Loucy (cell line): Measurements from ENCODE around the gene GIGYF2.
"Not testable (repeated sequence)": the region's sequence is repeated elsewhere in the genome, so short reads cannot be mapped to it uniquely, and the experiment has no call there.

ENCODE experiments used
- H2AFZ ChIP-seq: fragments of 200-600 bp; sonication (generic); 2 replicates; pipeline ENCODE4 v1.6.0; 2016; ENCODE audit warnings: antibody characterized with exemption, mild to moderate bottlenecking, low read length, moderate library complexity
- H3F3A ChIP-seq: fragments of 200-600 bp; 2 replicates; pipeline ENCODE4 v1.6.0; 2016; ENCODE audit warnings: antibody characterized with exemption, low read depth, mild to moderate bottlenecking
- H3K27me3 ChIP-seq: fragments of 200-600 bp; sonication (generic); 2 replicates; pipeline ENCODE4 v1.6.1; 2014; ENCODE audit warnings: low read length, mild to moderate bottlenecking; ENCODE audit not compliant: insufficient read depth, poor library complexity, severe bottlenecking
- H3K36me3 ChIP-seq: fragments of 200-600 bp; sonication (generic); 2 replicates; pipeline ENCODE4 v1.6.1; 2016; ENCODE audit warnings: low read length; ENCODE audit not compliant: insufficient read depth
- H3K4me1 ChIP-seq: fragments of 200-600 bp; sonication (generic); 2 replicates; pipeline ENCODE4 v1.5.1; 2014; ENCODE audit warnings: low read length, mild to moderate bottlenecking; ENCODE audit not compliant: insufficient read depth, poor library complexity, severe bottlenecking
- H3K4me2 ChIP-seq: fragments of 200-600 bp; sonication (generic); 2 replicates; pipeline ENCODE4 v1.6.0; 2014; ENCODE audit warnings: antibody characterized with exemption, low read length, low read depth, mild to moderate bottlenecking; ENCODE audit not compliant: poor library complexity, severe bottlenecking
- H3K4me3 ChIP-seq: fragments of 200-600 bp; sonication (generic); 2 replicates; pipeline ENCODE4 v1.5.1; 2014; ENCODE audit warnings: low read length, mild to moderate bottlenecking, mixed read lengths; ENCODE audit not compliant: poor library complexity, severe bottlenecking
- H3K79me2 ChIP-seq: fragments of 200-600 bp; sonication (generic); 2 replicates; pipeline ENCODE4 v1.6.1; 2014; ENCODE audit warnings: low read length; ENCODE audit not compliant: insufficient read depth
- H3K9ac ChIP-seq: fragments of 200-600 bp; sonication (generic); 2 replicates; pipeline ENCODE4 v1.6.0; 2014; ENCODE audit warnings: mild to moderate bottlenecking, low read depth, low read length, moderate library complexity; ENCODE audit not compliant: poor library complexity, severe bottlenecking
- H3K9me2 ChIP-seq: fragments of 200-600 bp; sonication (generic); replicated peaks from 2 replicates; pipeline ENCODE4 v1.6.1; 2016; ENCODE audit warnings: low read depth, low read length, mixed read lengths
- H3K9me3 ChIP-seq: fragments of 200-600 bp; sonication (generic); 2 replicates; pipeline ENCODE4 v1.6.1; 2014; ENCODE audit warnings: mild to moderate bottlenecking, antibody characterized with exemption, low read length, low read depth; ENCODE audit not compliant: insufficient read depth
- H4K20me1 ChIP-seq: fragments of 200-600 bp; sonication (generic); 2 replicates; pipeline ENCODE4 v1.6.0; 2014; ENCODE audit warnings: antibody characterized with exemption, low read length, mild to moderate bottlenecking; ENCODE audit not compliant: insufficient read depth, poor library complexity, severe bottlenecking
- CTCF ChIP-seq: fragments of 200-600 bp; sonication (generic); conservative IDR thresholded peaks from 2 replicates; pipeline ENCODE4 v1.5.1; 2014; ENCODE audit warnings: mild to moderate bottlenecking, antibody characterized with exemption, low read length
- EZH2phosphoT487 ChIP-seq: fragments of 200-600 bp; IDR thresholded peaks from 2 replicates; pipeline ENCODE4 v1.6.1; 2018; ENCODE audit warnings: antibody characterized with exemption, mild to moderate bottlenecking, moderate library complexity, borderline replicate concordance

Gene GIGYF2

DNA sequence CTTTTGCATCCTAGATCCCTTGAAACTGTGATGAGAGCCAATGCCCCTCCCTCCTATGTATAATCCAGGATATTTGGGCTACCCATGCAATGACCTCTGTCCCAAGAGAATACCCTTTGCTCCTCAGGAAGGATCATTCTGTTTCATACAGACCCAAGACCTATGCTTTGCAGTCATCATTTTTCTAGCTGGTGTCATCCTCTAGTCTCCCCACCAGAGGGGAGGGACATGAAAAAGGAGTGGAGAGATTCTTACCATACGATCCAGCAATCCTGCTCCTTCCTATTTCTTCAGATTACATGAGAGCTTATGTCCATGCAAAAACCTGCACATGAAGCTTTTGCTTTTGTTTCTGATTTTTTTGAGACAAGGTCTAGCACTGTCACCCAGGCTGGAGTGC is 13.8 kb upstream of the GIGYF2 start:
- Histone ChIP-seq H4K20me1 (no peaks in the 10 kb centered on the region), H3K9me2 (no peaks in the 10 kb centered on the region), H3K27me3 (no peaks in the 10 kb centered on the region), H3K4me1 (no peaks in the 10 kb centered on the region), H3K9ac (no peak overlapping the region), H3K9me3 (no peaks in the 10 kb centered on the region), H3K36me3 (no peaks in the 10 kb centered on the region), H3K4me3 (no peak overlapping the region), H3K4me2 (no peak overlapping the region), H2AFZ (no peak overlapping the region), H3K79me2 (no peaks in the 10 kb centered on the region), H3F3A (no peaks in the 10 kb centered on the region)
- TF ChIP-seq EZH2phosphoT487 (no peak), CTCF (no peak)

GRCh38 chr2:232685391-232685790 is 11.7 kb upstream of the GIGYF2 start:
- H3K36me3 ChIP-seq, H3K9me2 ChIP-seq, H3K9me3 ChIP-seq, H3K27me3 ChIP-seq, H3K4me1 ChIP-seq, H3K79me2 ChIP-seq, H3K9ac ChIP-seq, H2AFZ ChIP-seq, H4K20me1 ChIP-seq, H3K4me2 ChIP-seq, H3K4me3 ChIP-seq, H3F3A ChIP-seq: not testable (repeated sequence)

DNA sequence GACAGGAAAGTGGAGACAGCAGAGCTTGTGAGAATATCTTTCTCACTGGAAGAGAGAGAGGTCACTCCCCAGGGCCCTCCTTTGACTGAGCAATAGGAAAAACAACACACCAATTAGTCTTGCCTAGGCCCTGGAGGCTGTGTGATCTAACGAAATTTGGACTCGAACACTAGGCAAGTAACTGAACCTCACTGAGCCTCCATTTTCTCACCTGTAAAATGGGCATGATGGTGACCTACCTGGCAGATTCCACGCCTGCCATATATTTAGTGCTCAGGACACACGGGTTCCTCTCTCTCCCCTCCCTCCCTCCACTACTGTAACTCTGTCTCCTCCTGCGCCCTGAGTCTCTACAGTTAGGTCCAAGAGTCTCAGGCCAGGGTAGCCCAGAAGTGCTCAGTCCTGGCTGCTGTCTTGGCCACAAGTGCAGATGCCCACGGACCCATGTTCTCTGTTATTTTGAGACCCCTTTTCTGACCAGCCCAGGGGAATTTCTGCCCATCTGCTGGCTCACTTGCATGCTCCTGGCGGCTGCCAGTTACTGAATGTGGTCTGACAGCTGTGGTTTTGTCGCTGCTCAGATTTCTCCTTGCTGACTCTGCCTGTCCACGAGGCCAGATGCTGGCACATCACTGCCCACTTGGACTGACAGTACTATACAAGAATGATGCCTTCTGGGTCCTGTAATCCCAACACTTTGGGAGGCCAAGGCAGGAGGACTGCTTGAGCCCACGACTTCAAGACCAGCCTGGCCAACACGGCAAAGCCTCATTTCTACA is 9.6 kb upstream of the GIGYF2 start:
- H2AFZ ChIP-seq = no peak overlapping the region
- no peak overlapping the region for H3K9ac ChIP-seq
- no peak for TF ChIP-seq CTCF
- no peak for TF ChIP-seq EZH2phosphoT487

GRCh38 chr2:232688201-232688600 is 8.9 kb upstream of the GIGYF2 start:
- Histone ChIP-seq H3K9me3 (no peaks in the 10 kb centered on the region), H3K27me3 (no peaks in the 10 kb centered on the region), H3K79me2 (no peaks in the 10 kb centered on the region), H3K4me2 (no peak overlapping the region), H4K20me1 (no peaks in the 10 kb centered on the region), H3K9me2 (no peaks in the 10 kb centered on the region), H3K4me1 (no peaks in the 10 kb centered on the region), H3K36me3 (no peaks in the 10 kb centered on the region), H2AFZ (no peak overlapping the region), H3K9ac (no peak overlapping the region), H3F3A (no peaks in the 10 kb centered on the region), H3K4me3 (no peak overlapping the region)
- TF ChIP-seq EZH2phosphoT487 = no peak

More for the DNA sequence above, 9.6 kb upstream of the GIGYF2 start:
- H3K36me3 ChIP-seq = no peaks in the 10 kb centered on the region
- H4K20me1 ChIP-seq = no peaks in the 10 kb centered on the region
- no peaks in the 10 kb centered on the region for H3K4me1 ChIP-seq
- no peak overlapping the region for H3K4me2 ChIP-seq
- H3K9me2 ChIP-seq = no peaks in the 10 kb centered on the region
- H3K9me3 ChIP-seq = no peaks in the 10 kb centered on the region
- H3K27me3 ChIP-seq = no peaks in the 10 kb centered on the region
- H3K4me3 ChIP-seq = no peak overlapping the region
- no peaks in the 10 kb centered on the region for H3F3A ChIP-seq
- H3K79me2 ChIP-seq = no peaks in the 10 kb centered on the region
